Tibial artery (tissue), 4 donors: ENCODE measurements around the gene STXBP5L.
A peak's percentile ranks its signal among the peaks of the same experiment; 100 is the strongest.

Experiments used
- DNase-seq, 2 donors: peaks; one replicate each; pipeline ENCODE4 v3.0.0-alpha.2; 2019
- H3K27ac ChIP-seq, 2 donors: fragments of 200-600 bp; sonication (generic) in 1 of 2; 1 replicate in 1 of 2; 2 replicates in 1 of 2; pipeline ENCODE4 v1.5.1; 2018 to 2019; ENCODE audit warnings: mild to moderate bottlenecking in 1 of 2
- H3K27me3 ChIP-seq, 2 donors: fragments of 200-600 bp; sonication (generic) in 1 of 2; one replicate each; pipeline versions ENCODE4 v1.5.1 to v1.6.0; 2016 to 2019
- H3K36me3 ChIP-seq, 3 donors: fragments of 200-600 bp; sonication (generic) in 2 of 3; one replicate each; pipeline ENCODE4 v1.5.1; 2016 to 2019; ENCODE audit warnings: mild to moderate bottlenecking in 2 of 3
- H3K4me1 ChIP-seq, 4 donors: fragments of 200-600 bp; sonication (generic) in 2 of 4; 1 replicate in 3 of 4; 2 replicates in 1 of 4; pipeline ENCODE4 v1.5.1; 2016 to 2019
- H3K4me3 ChIP-seq, 2 donors: fragments of 200-600 bp; sonication (generic) in 1 of 2; 1 replicate in 1 of 2; 2 replicates in 1 of 2; pipeline ENCODE4 v1.5.1; 2018 to 2019; ENCODE audit warnings: mild to moderate bottlenecking in 2 of 2
- H3K9me3 ChIP-seq, 3 donors: fragments of 200-600 bp; sonication (generic) in 1 of 3; one replicate each; pipeline ENCODE4 v1.5.1; 2016 to 2019
- intact Hi-C: fragments of 100-400 bp; cut with DNase I; formaldehyde crosslinking; loops from one replicate; pipeline ENCODE4 v1.15.0; 2023; ENCODE audit warnings: low total_unique reads
- TF ChIP-seq, protein P1 (sequence below), 2 experiments: fragments of 200-600 bp in 1 of 2; fragments of 450-650 bp in 1 of 2; IDR thresholded peaks; one replicate each; pipeline ENCODE4 v1.5.1; 2017 to 2019; ENCODE audit warnings: antibody characterized with exemption in 2 of 2, mild to moderate bottlenecking in 1 of 2, moderate library complexity in 1 of 2

STXBP5L gene

GRCh38 chr3:120956143-120956542 lies 48.1 kb downstream of the STXBP5L start:
- DNase-seq, result no peak
- intact Hi-C loops, result no loop called here
- Histone ChIP-seq H3K4me1 (no peaks in the 10 kb centered on the region), H3K9me3 (no peaks in the 10 kb centered on the region), H3K27ac (no peak overlapping the region), H3K4me3 (no peak overlapping the region), H3K36me3 (no peaks in the 10 kb centered on the region), H3K27me3 (no peaks in the 10 kb centered on the region)
- TF ChIP-seq, protein P1, sequence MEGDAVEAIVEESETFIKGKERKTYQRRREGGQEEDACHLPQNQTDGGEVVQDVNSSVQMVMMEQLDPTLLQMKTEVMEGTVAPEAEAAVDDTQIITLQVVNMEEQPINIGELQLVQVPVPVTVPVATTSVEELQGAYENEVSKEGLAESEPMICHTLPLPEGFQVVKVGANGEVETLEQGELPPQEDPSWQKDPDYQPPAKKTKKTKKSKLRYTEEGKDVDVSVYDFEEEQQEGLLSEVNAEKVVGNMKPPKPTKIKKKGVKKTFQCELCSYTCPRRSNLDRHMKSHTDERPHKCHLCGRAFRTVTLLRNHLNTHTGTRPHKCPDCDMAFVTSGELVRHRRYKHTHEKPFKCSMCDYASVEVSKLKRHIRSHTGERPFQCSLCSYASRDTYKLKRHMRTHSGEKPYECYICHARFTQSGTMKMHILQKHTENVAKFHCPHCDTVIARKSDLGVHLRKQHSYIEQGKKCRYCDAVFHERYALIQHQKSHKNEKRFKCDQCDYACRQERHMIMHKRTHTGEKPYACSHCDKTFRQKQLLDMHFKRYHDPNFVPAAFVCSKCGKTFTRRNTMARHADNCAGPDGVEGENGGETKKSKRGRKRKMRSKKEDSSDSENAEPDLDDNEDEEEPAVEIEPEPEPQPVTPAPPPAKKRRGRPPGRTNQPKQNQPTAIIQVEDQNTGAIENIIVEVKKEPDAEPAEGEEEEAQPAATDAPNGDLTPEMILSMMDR (IDR thresholded peaks at IDR 0.05), result no peak

- peak in 1 of 2 donors; percentile 43 for DNase-seq
- TF ChIP-seq, protein P1 (IDR thresholded peaks at IDR 0.05), result no peak
- H3K4me1 ChIP-seq, result no peaks in the 10 kb centered on the region
- no peak overlapping the region for H3K27ac ChIP-seq
- peaks cover 0 to 7% (median 0%) of the 10 kb centered on the region in 3 donors for H3K9me3 ChIP-seq
- H3K4me3 ChIP-seq, result no peak overlapping the region
- H3K27me3 ChIP-seq, result no peaks in the 10 kb centered on the region
- intact Hi-C loops, result no loop called here
- no peaks in the 10 kb centered on the region for H3K36me3 ChIP-seq
Measured at GRCh38 chr3:120982608-120983320, 74.8 kb downstream of the STXBP5L start.

DNA sequence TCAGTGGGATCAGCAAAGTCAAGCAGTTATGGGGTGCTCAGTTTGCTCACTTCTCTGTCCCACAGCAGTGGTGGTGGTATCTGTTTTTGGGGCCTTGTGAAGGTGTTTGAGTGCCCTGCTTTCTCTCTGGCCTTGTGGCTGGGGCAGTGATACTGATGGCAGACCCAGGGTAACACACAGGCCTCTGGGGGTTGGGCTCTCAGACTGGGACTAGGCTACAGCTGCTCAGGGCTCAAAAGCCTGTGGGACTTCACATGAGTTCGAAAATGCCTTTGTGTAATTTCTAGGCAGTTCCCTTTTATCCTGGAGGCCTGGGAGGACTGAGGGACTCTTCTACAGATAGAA lies 75.3 kb downstream of the STXBP5L start:
- H3K27ac ChIP-seq, result no peak overlapping the region
- peaks cover 0 to 7% (median 0%) of the 10 kb centered on the region in 3 donors for H3K9me3 ChIP-seq
- DNase-seq, result no peak
- H3K4me3 ChIP-seq, result no peak overlapping the region
- TF ChIP-seq, protein P1 (IDR thresholded peaks at IDR 0.05), result no peak
- H3K27me3 ChIP-seq, result no peaks in the 10 kb centered on the region
- no peaks in the 10 kb centered on the region for H3K36me3 ChIP-seq
- H3K4me1 ChIP-seq, result no peaks in the 10 kb centered on the region
- intact Hi-C loops, result no loop called here

DNA sequence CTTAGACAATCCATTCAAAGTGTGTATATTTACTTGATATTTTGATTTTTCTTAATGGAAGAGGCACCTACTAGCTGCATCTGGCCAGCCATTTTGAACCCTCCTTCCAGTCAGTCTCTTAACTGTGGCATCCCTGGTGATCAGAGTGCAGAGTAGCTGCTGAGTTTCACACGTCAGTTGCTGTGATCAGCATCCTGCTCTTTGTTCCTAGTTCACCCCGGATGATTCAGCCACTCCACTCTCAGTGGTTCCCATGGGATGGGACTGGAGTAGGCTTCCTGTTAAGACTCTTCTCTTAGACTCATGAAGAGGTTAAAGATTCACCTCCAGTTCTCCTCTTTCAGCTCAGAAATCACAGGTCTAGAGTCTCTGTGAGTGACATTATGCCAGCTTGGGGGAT lies 75.8 kb downstream of the STXBP5L start:
- H3K4me1 ChIP-seq, result no peaks in the 10 kb centered on the region
- no peak overlapping the region for H3K27ac ChIP-seq
- H3K9me3 ChIP-seq, result peaks cover 0 to 7% (median 0%) of the 10 kb centered on the region in 3 donors
- intact Hi-C loops, result no loop called here
- no peak overlapping the region for H3K4me3 ChIP-seq
- H3K36me3 ChIP-seq, result no peaks in the 10 kb centered on the region
- TF ChIP-seq, protein P1 (IDR thresholded peaks at IDR 0.05), result no peak
- H3K27me3 ChIP-seq, result no peaks in the 10 kb centered on the region
- DNase-seq, result no peak

GRCh38 chr3:120985242-120985641 lies 77.2 kb downstream of the STXBP5L start:
- Histone ChIP-seq H3K36me3 (no peaks in the 10 kb centered on the region), H3K9me3 (no peaks in the 10 kb centered on the region), H3K27ac (no peak overlapping the region), H3K27me3 (no peaks in the 10 kb centered on the region), H3K4me3 (no peak overlapping the region), H3K4me1 (no peaks in the 10 kb centered on the region)
- no peak for DNase-seq
- TF ChIP-seq, protein P1 (IDR thresholded peaks at IDR 0.05), result no peak
- intact Hi-C loops, result no loop called here

GRCh38 chr3:120988994-120989393 lies 81.0 kb downstream of the STXBP5L start:
- H3K4me1 ChIP-seq, result no peaks in the 10 kb centered on the region
- TF ChIP-seq, protein P1 (IDR thresholded peaks at IDR 0.05), result no peak
- no peaks in the 10 kb centered on the region for H3K9me3 ChIP-seq
- no peaks in the 10 kb centered on the region for H3K36me3 ChIP-seq
- no peak for DNase-seq
- H3K4me3 ChIP-seq, result no peak overlapping the region
- intact Hi-C loops, result no loop called here
- no peak overlapping the region for H3K27ac ChIP-seq
- no peaks in the 10 kb centered on the region for H3K27me3 ChIP-seq
